ENCODE results near the gene RPS27L.

RPS27L gene

GRCh38 chr15:63163217-63163616, 5.9 kb upstream of the RPS27L start:
- no peak for DNase-seq (ENCODE audit: low read depth, low spot score)
- Histone ChIP-seq H3K4me3 (no peak overlapping the region), H3K36me3 (ENCODE audit: insufficient read depth, low read length) (no peaks in the 10 kb centered on the region), H3K9me3 (ENCODE audit: low read depth, low read length) (no peaks in the 10 kb centered on the region), H3K27ac (no peak overlapping the region), H3K9ac (ENCODE audit: insufficient read length) (no peak overlapping the region)
- TF ChIP-seq POLR2AphosphoS5 (IDR thresholded peaks at IDR 0.05; ENCODE audit: borderline replicate concordance, low read depth, low read length) (no peak), EZH2 (IDR thresholded peaks at IDR 0.05) (no peak), FOXP2 (optimal IDR thresholded peaks at IDR 0.05; ENCODE audit: control extremely low read depth, extremely low read length, insufficient read depth) (no peak)

- no peak for TF ChIP-seq POLR2AphosphoS5 (IDR thresholded peaks at IDR 0.05; ENCODE audit: borderline replicate concordance, low read depth, low read length)
- Histone ChIP-seq H3K9ac (ENCODE audit: insufficient read length) (peak overlapping the region; percentile 32), H3K9me3 (ENCODE audit: low read depth, low read length) (no peaks in the 10 kb centered on the region), H3K36me3 (ENCODE audit: insufficient read depth, low read length) (no peaks in the 10 kb centered on the region), H3K27ac (peak overlapping the region; percentile 84), H3K4me3 (peak overlapping the region; percentile 56)
- DNase-seq (ENCODE audit: low read depth, low spot score) = no peak
Measured at GRCh38 chr15:63160638-63161037, 3.4 kb upstream of the RPS27L start.

GRCh38 chr15:63157891-63158431, 684 bp upstream of the RPS27L start:
- peak overlapping the region; percentile 90 for H3K4me3 ChIP-seq
- H3K36me3 ChIP-seq (ENCODE audit: insufficient read depth, low read length) = peaks cover 8% of the 10 kb centered on the region
- H3K27ac ChIP-seq = peak overlapping the region; percentile 89
- H3K9me3 ChIP-seq (ENCODE audit: low read depth, low read length) = no peaks in the 10 kb centered on the region
- peak overlapping the region; percentile 80 for H3K9ac ChIP-seq (ENCODE audit: insufficient read length)
- no peak for DNase-seq (ENCODE audit: low read depth, low spot score)
- no peak for TF ChIP-seq EZH2 (IDR thresholded peaks at IDR 0.05)
- no peak for TF ChIP-seq FOXP2 (optimal IDR thresholded peaks at IDR 0.05; ENCODE audit: control extremely low read depth, extremely low read length, insufficient read depth)
- TF ChIP-seq POLR2AphosphoS5 (IDR thresholded peaks at IDR 0.05; ENCODE audit: borderline replicate concordance, low read depth, low read length) = no peak

GRCh38 chr15:63156755-63157117, 541 bp downstream of the RPS27L start:
- Histone ChIP-seq H3K4me3 (peak overlapping the region; percentile 90), H3K36me3 (ENCODE audit: insufficient read depth, low read length) (peaks cover 8% of the 10 kb centered on the region), H3K9me3 (ENCODE audit: low read depth, low read length) (no peaks in the 10 kb centered on the region), H3K9ac (ENCODE audit: insufficient read length) (peak overlapping the region; percentile 80), H3K27ac (peak overlapping the region; percentile 89; the same call in 1 of the 2 replicates)
- DNase-seq (ENCODE audit: low read depth, low spot score) = no peak
- TF ChIP-seq FOXP2 (optimal IDR thresholded peaks at IDR 0.05; ENCODE audit: control extremely low read depth, extremely low read length, insufficient read depth) = no peak
- no peak for TF ChIP-seq EZH2 (IDR thresholded peaks at IDR 0.05)
- TF ChIP-seq POLR2AphosphoS5 (IDR thresholded peaks at IDR 0.05; ENCODE audit: borderline replicate concordance, low read depth, low read length) = no peak

- H3K27ac ChIP-seq = peak overlapping the region; percentile 89; the same call in 1 of the 2 replicates
- H3K9me3 ChIP-seq (ENCODE audit: low read depth, low read length) = no peaks in the 10 kb centered on the region
- no peak for DNase-seq (ENCODE audit: low read depth, low spot score)
- peak overlapping the region; percentile 80 for H3K9ac ChIP-seq (ENCODE audit: insufficient read length)
- H3K4me3 ChIP-seq = peak overlapping the region; percentile 90
- H3K36me3 ChIP-seq (ENCODE audit: insufficient read depth, low read length) = peaks cover 8% of the 10 kb centered on the region
- TF ChIP-seq POLR2AphosphoS5 (IDR thresholded peaks at IDR 0.05; ENCODE audit: borderline replicate concordance, low read depth, low read length) (no peak), EZH2 (IDR thresholded peaks at IDR 0.05) (no peak), FOXP2 (optimal IDR thresholded peaks at IDR 0.05; ENCODE audit: control extremely low read depth, extremely low read length, insufficient read depth) (no peak)
Measured at GRCh38 chr15:63156086-63156710, 1.1 kb downstream of the RPS27L start.

GRCh38 chr15:63155486-63155885, 1.8 kb downstream of the RPS27L start:
- no peak for DNase-seq (ENCODE audit: low read depth, low spot score)
- Histone ChIP-seq H3K36me3 (ENCODE audit: insufficient read depth, low read length) (peaks cover 8% of the 10 kb centered on the region), H3K27ac (no peak overlapping the region), H3K9me3 (ENCODE audit: low read depth, low read length) (no peaks in the 10 kb centered on the region), H3K4me3 (peak overlapping the region; percentile 90), H3K9ac (ENCODE audit: insufficient read length) (peak overlapping the region; percentile 30)
- no peak for TF ChIP-seq FOXP2 (optimal IDR thresholded peaks at IDR 0.05; ENCODE audit: control extremely low read depth, extremely low read length, insufficient read depth)
- TF ChIP-seq POLR2AphosphoS5 (IDR thresholded peaks at IDR 0.05; ENCODE audit: borderline replicate concordance, low read depth, low read length) = no peak
- no peak for TF ChIP-seq EZH2 (IDR thresholded peaks at IDR 0.05)

GRCh38 chr15:63151665-63152064, 5.6 kb downstream of the RPS27L start:
- TF ChIP-seq EZH2 (IDR thresholded peaks at IDR 0.05) (no peak), FOXP2 (optimal IDR thresholded peaks at IDR 0.05; ENCODE audit: control extremely low read depth, extremely low read length, insufficient read depth) (no peak), POLR2AphosphoS5 (IDR thresholded peaks at IDR 0.05; ENCODE audit: borderline replicate concordance, low read depth, low read length) (no peak)
- peaks cover 10% of the 10 kb centered on the region for H3K36me3 ChIP-seq (ENCODE audit: insufficient read depth, low read length)

GRCh38 chr15:63146684-63147083, 10.6 kb downstream of the RPS27L start:
- Histone ChIP-seq H3K4me3 (no peak overlapping the region), H3K9ac (ENCODE audit: insufficient read length) (no peak overlapping the region), H3K27ac (no peak overlapping the region), H3K9me3 (ENCODE audit: low read depth, low read length) (no peaks in the 10 kb centered on the region), H3K36me3 (ENCODE audit: insufficient read depth, low read length) (0 out of 2 replicates have a peak, but pooled peaks cover 2% of the 10 kb centered on the region)
- DNase-seq (ENCODE audit: low read depth, low spot score) = no peak
- TF ChIP-seq FOXP2 (optimal IDR thresholded peaks at IDR 0.05; ENCODE audit: control extremely low read depth, extremely low read length, insufficient read depth) (no peak), POLR2AphosphoS5 (IDR thresholded peaks at IDR 0.05; ENCODE audit: borderline replicate concordance, low read depth, low read length) (no peak), EZH2 (IDR thresholded peaks at IDR 0.05) (no peak)

More at GRCh38 chr15:63151665-63152064, 5.6 kb downstream of the RPS27L start:
- DNase-seq (ENCODE audit: low read depth, low spot score) = no peak
- Histone ChIP-seq H3K4me3 (no peak overlapping the region), H3K9me3 (ENCODE audit: low read depth, low read length) (no peaks in the 10 kb centered on the region), H3K9ac (ENCODE audit: insufficient read length) (no peak overlapping the region), H3K27ac (no peak overlapping the region)
